ENCODE results near the gene SLC38A8.

SLC38A8 gene

GRCh38 chr16:84075376-84075775 lies 32.8 kb upstream of the SLC38A8 start:
- no peak overlapping the region for H3K27ac ChIP-seq
- H3K36me3 ChIP-seq (ENCODE audit: insufficient read depth, low read length), result peaks cover 13% of the 10 kb centered on the region; the same call in 1 of the 2 replicates
- no peak overlapping the region for H3K4me3 ChIP-seq
- H3K9ac ChIP-seq (ENCODE audit: insufficient read length), result no peak overlapping the region
- no peaks in the 10 kb centered on the region for H3K9me3 ChIP-seq (ENCODE audit: low read depth, low read length)
- TF ChIP-seq EZH2 (IDR thresholded peaks at IDR 0.05) (no peak), FOXP2 (optimal IDR thresholded peaks at IDR 0.05; ENCODE audit: control extremely low read depth, extremely low read length, insufficient read depth) (no peak), POLR2AphosphoS5 (IDR thresholded peaks at IDR 0.05; ENCODE audit: borderline replicate concordance, low read depth, low read length) (no peak)
- no peak for DNase-seq (ENCODE audit: low read depth, low spot score)

GRCh38 chr16:84074721-84075120 lies 32.1 kb upstream of the SLC38A8 start:
- Histone ChIP-seq H3K4me3 (no peak overlapping the region), H3K27ac (no peak overlapping the region), H3K36me3 (ENCODE audit: insufficient read depth, low read length) (peaks cover 14% of the 10 kb centered on the region; the same call in 1 of the 2 replicates), H3K9ac (ENCODE audit: insufficient read length) (no peak overlapping the region), H3K9me3 (ENCODE audit: low read depth, low read length) (no peaks in the 10 kb centered on the region)
- no peak for DNase-seq (ENCODE audit: low read depth, low spot score)
- TF ChIP-seq POLR2AphosphoS5 (IDR thresholded peaks at IDR 0.05; ENCODE audit: borderline replicate concordance, low read depth, low read length), result no peak
- TF ChIP-seq EZH2 (IDR thresholded peaks at IDR 0.05), result no peak
- TF ChIP-seq FOXP2 (optimal IDR thresholded peaks at IDR 0.05; ENCODE audit: control extremely low read depth, extremely low read length, insufficient read depth), result no peak

- no peak overlapping the region for H3K9ac ChIP-seq (ENCODE audit: insufficient read length)
- peaks cover 27% of the 10 kb centered on the region; the same call in 1 of the 2 replicates for H3K36me3 ChIP-seq (ENCODE audit: insufficient read depth, low read length)
- TF ChIP-seq EZH2 (IDR thresholded peaks at IDR 0.05) (no peak), FOXP2 (optimal IDR thresholded peaks at IDR 0.05; ENCODE audit: control extremely low read depth, extremely low read length, insufficient read depth) (no peak), POLR2AphosphoS5 (IDR thresholded peaks at IDR 0.05; ENCODE audit: borderline replicate concordance, low read depth, low read length) (no peak)
- no peak for DNase-seq (ENCODE audit: low read depth, low spot score)
- no peak overlapping the region for H3K27ac ChIP-seq
- no peak overlapping the region for H3K4me3 ChIP-seq
- H3K9me3 ChIP-seq (ENCODE audit: low read depth, low read length), result no peaks in the 10 kb centered on the region
These were observed 29.4 kb upstream of the SLC38A8 start for GRCh38 chr16:84072014-84072413.

- Histone ChIP-seq H3K27ac (no peak overlapping the region), H3K4me3 (no peak overlapping the region), H3K9ac (ENCODE audit: insufficient read length) (no peak overlapping the region), H3K9me3 (ENCODE audit: low read depth, low read length) (no peaks in the 10 kb centered on the region), H3K36me3 (ENCODE audit: insufficient read depth, low read length) (peaks cover 27% of the 10 kb centered on the region; the same call in 1 of the 2 replicates)
- DNase-seq (ENCODE audit: low read depth, low spot score), result no peak
- TF ChIP-seq EZH2 (IDR thresholded peaks at IDR 0.05) (no peak), FOXP2 (optimal IDR thresholded peaks at IDR 0.05; ENCODE audit: control extremely low read depth, extremely low read length, insufficient read depth) (no peak)
These were observed 28.5 kb upstream of the SLC38A8 start for GRCh38 chr16:84071121-84071520.

DNA sequence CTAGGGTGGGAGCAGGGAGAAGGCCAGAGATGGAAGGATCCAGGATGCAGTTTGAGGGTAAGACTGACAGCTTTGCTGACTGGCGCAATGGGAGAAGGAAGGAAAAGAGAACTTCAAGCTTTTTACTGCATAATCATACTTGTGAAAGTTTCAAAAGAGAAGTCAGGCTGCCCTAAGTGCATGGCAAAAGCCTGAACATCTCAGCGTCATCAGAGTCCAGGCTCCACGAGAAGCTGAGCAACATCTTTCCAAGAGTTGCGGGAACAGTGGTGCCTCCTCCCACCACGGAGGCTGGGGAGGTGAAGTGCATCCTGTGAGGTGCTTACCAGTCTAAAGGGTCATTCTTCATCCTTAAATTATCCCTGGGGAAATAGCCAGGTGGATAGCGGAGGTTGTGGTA lies 26.9 kb upstream of the SLC38A8 start:
- no peak for DNase-seq (ENCODE audit: low read depth, low spot score)
- Histone ChIP-seq H3K9me3 (ENCODE audit: low read depth, low read length) (no peaks in the 10 kb centered on the region), H3K36me3 (ENCODE audit: insufficient read depth, low read length) (peaks cover 23% of the 10 kb centered on the region; the same call in 1 of the 2 replicates), H3K27ac (no peak overlapping the region), H3K9ac (ENCODE audit: insufficient read length) (no peak overlapping the region), H3K4me3 (no peak overlapping the region)
- no peak for TF ChIP-seq POLR2AphosphoS5 (IDR thresholded peaks at IDR 0.05; ENCODE audit: borderline replicate concordance, low read depth, low read length)
- no peak for TF ChIP-seq FOXP2 (optimal IDR thresholded peaks at IDR 0.05; ENCODE audit: control extremely low read depth, extremely low read length, insufficient read depth)
- no peak for TF ChIP-seq EZH2 (IDR thresholded peaks at IDR 0.05)

DNA sequence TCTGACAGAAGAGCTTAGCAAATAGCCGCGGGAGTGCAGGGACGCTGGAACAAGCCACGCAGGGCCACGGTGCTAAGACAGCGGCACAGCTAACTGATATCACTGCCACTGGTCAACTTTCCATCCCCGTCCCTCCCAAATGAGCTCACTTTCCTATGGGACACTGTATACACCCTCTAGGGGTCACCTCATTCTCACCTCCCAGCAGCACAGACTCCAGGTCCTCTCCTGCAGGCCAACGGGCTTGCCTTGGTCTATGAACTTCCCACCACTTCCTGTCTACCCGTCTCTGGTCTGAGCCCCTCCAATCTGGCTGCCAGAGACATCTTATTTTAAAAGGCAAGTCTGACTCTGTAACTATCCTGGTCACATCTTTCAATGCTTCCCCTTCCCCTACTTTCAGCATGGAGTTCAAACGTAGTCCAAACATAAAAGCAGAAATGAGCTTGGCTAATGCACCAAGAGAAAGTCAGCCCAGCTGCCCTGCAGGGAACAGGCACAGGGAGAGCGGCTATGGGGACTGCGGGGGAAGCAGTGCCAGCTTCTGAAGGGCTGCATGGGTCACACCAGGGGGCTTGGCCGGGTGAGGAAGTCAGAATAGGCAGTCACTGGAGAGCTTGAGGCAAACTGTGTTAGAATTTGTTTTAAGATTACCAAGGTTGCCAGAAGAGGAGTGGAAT lies 26.3 kb upstream of the SLC38A8 start:
- Histone ChIP-seq H3K36me3 (ENCODE audit: insufficient read depth, low read length) (peaks cover 17% of the 10 kb centered on the region; the same call in 1 of the 2 replicates), H3K27ac (no peak overlapping the region)
- TF ChIP-seq EZH2 (IDR thresholded peaks at IDR 0.05), result no peak
- no peak for TF ChIP-seq POLR2AphosphoS5 (IDR thresholded peaks at IDR 0.05; ENCODE audit: borderline replicate concordance, low read depth, low read length)
- no peak for TF ChIP-seq FOXP2 (optimal IDR thresholded peaks at IDR 0.05; ENCODE audit: control extremely low read depth, extremely low read length, insufficient read depth)

GRCh38 chr16:84068041-84068440 lies 25.4 kb upstream of the SLC38A8 start:
- H3K36me3 ChIP-seq (ENCODE audit: insufficient read depth, low read length), result peaks cover 19% of the 10 kb centered on the region; the same call in 1 of the 2 replicates

More for the DNA sequence above, 26.3 kb upstream of the SLC38A8 start:
- no peak overlapping the region for H3K4me3 ChIP-seq
- DNase-seq (ENCODE audit: low read depth, low spot score), result no peak
- no peak overlapping the region for H3K9ac ChIP-seq (ENCODE audit: insufficient read length)
- no peaks in the 10 kb centered on the region for H3K9me3 ChIP-seq (ENCODE audit: low read depth, low read length)

GRCh38 chr16:84067640-84068039 lies 25.0 kb upstream of the SLC38A8 start:
- H3K36me3 ChIP-seq (ENCODE audit: insufficient read depth, low read length), result peaks cover 21% of the 10 kb centered on the region; the same call in 1 of the 2 replicates
- H3K9me3 ChIP-seq (ENCODE audit: low read depth, low read length), result no peaks in the 10 kb centered on the region
- no peak for DNase-seq (ENCODE audit: low read depth, low spot score)
- TF ChIP-seq EZH2 (IDR thresholded peaks at IDR 0.05) (no peak), FOXP2 (optimal IDR thresholded peaks at IDR 0.05; ENCODE audit: control extremely low read depth, extremely low read length, insufficient read depth) (no peak), POLR2AphosphoS5 (IDR thresholded peaks at IDR 0.05; ENCODE audit: borderline replicate concordance, low read depth, low read length) (no peak)
- H3K9ac ChIP-seq (ENCODE audit: insufficient read length), result no peak overlapping the region
- no peak overlapping the region for H3K27ac ChIP-seq
- no peak overlapping the region for H3K4me3 ChIP-seq

More at GRCh38 chr16:84068041-84068440, 25.4 kb upstream of the SLC38A8 start:
- H3K27ac ChIP-seq, result no peak overlapping the region
- TF ChIP-seq POLR2AphosphoS5 (IDR thresholded peaks at IDR 0.05; ENCODE audit: borderline replicate concordance, low read depth, low read length) (no peak), FOXP2 (optimal IDR thresholded peaks at IDR 0.05; ENCODE audit: control extremely low read depth, extremely low read length, insufficient read depth) (no peak), EZH2 (IDR thresholded peaks at IDR 0.05) (no peak)
- H3K4me3 ChIP-seq, result no peak overlapping the region
- DNase-seq (ENCODE audit: low read depth, low spot score), result no peak
- H3K9me3 ChIP-seq (ENCODE audit: low read depth, low read length), result no peaks in the 10 kb centered on the region
- no peak overlapping the region for H3K9ac ChIP-seq (ENCODE audit: insufficient read length)
